T-helper 2 cell treated with Interferon-gamma antibody and Interleukin-4, amounts not matched to agents 100 ng/mL and 5 ng/mL, for 36 hours (primary cell): ENCODE results near the gene SNAPC5. TPM values are rescaled to one million over a fixed set of nuclear protein-coding genes. Genes with fewer than 3 reads are reported as not detected.
"Not testable (repeated sequence)": the region's sequence is repeated elsewhere in the genome, so short reads cannot be mapped to it uniquely, and the experiment has no call there.

Experiments
- intact Hi-C: fragments of 100-400 bp; cut with micrococcal nuclease; formaldehyde crosslinking; loops from one replicate; pipeline ENCODE4 v1.15.1; 2023
- total RNA-seq: library from RNA; stranded (reverse); gene quantifications from 2 replicates; pipeline ENCODE4 v1.2.3, GENCODE V29; 2022

Gene SNAPC5, protein sequence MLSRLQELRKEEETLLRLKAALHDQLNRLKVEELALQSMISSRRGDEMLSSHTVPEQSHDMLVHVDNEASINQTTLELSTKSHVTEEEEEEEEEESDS
- 22.3 and 23.1 TPM in 2 replicates for total RNA-seq

GRCh38 chr15:66497502-66498455, at the start of gene SNAPC5:
Gene SNAPC5 (minus strand): TSS chr15:66497762. CDS start chr15:66497731, 31 bp downstream.
- intact Hi-C loops = loop anchor here (1.0 to 10.0 kb wide), 5 partner anchors 8 to 633 kb away; partner anchors contain the start of genes DIS3L, MAP2K1, RAB11A and TIPIN

GRCh38 chr15:66545255-66545654, 47.7 kb upstream of the SNAPC5 start:
- intact Hi-C loops = no loop called here

DNA sequence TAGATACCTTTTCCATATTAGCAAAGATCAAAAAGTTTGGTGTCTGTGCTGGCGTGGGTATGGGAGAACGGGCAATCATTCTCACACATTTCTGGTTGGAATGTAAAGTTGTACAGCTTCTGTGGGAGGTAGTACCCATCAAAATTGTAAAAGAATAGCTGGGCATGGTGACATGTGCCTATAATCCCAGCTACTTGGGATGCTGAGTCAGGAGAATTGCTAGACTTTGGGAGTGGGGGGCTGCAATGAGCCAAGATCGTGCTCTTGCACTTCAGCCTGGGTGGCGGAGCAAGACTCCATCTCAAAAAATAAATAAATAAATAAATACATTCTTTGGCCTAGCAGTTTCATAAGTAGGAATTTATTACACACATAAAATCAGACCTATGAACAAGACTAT, 45.3 kb upstream of the SNAPC5 start:
- intact Hi-C loops = no loop called here

DNA sequence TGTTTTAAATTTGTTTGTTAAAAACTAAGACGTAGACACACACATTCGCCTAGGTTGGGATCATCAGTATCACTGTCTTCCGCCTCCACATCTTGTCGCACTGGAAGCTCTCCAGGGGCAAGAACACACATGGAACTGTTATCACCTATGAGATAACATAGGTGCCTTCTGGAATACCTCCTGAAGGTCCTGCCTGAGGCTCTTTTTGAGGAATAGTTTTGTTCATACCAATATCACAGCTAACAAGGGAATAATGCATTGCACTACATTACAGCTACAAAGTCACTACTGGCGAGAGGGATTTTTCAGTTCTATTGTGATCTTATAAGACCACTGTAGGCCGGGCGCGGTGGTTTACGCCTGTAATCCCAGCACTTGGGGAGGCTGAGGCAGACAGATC, 37.5 kb upstream of the SNAPC5 start:
- intact Hi-C loops = no loop called here

DNA sequence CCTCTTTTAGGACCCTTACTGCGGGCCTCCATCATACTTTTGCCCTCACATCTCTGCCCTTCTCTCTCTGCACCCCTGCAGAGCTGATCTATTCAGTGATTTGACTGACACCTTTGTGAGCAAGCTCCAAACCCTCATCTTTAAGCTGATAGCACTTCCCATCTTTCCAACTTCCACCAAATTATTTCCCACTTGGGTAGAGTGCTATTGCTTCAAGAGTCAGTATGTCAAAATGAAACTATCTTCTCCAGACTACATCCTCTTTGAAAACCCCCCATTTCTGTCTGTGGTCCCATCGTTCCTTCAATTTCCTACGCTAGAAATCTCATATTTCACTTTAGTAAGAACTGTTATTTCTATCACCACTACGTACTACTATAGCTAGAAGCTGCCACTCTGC, 27.3 kb upstream of the SNAPC5 start:
- intact Hi-C loops = no loop called here

GRCh38 chr15:66523926-66524325, 26.4 kb upstream of the SNAPC5 start:
- intact Hi-C loops = no loop called here

DNA sequence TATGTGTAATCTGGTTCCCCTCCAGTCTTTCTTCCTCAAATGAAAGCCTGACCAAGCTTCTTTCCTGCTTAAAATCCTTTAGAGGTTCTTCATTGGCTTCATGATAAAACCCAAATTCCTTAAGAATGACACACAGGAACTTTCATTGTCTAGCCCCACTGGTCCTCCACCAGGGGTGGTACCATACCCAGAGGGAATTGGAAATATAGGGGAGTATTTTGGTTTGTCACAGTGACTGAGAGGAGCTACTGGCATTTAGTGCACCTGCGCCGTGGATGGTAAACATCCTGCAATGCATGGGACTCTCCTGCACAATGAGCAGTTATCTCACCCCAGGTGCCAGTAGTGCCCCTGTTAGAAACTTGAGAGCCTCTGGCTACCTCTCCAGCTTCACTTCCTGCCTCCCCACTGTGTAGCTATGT, 18.4 kb upstream of the SNAPC5 start:
- intact Hi-C loops = no loop called here

- intact Hi-C loops = no loop called here
Measured at GRCh38 chr15:66514586-66514985, 17.0 kb upstream of the SNAPC5 start.

DNA sequence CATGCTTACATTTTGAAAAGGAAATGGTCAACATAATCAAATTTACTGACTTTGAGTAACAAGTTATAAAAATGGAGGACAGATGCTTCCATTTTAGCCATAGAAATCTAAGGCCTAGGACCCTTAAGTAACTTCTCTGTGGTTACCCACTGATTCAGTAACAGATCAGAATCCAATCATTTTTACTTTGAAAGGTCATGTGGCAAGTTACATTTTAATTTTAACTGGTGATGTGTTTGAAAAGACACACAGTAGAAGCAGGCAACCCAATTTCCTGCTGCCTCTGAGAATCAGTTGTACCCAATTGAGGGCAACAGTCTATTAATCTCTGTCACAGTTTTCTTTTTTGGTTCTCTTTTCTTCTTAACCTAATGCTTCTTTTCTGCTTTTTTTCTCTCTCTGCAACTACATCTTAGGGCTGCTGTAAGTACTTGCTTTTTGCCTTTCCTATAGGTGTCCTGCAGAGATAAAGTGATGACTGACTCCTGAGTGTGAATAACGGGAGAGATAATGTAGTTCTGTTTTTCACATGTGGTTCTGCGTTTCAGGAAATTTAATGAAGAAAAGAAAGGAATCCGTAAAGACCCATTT, 10.8 kb upstream of the SNAPC5 start:
- intact Hi-C loops = loop anchor here (5.0 kb wide), 1 partner anchor 194 kb away; the partner anchor contains the start of gene SMAD6

- intact Hi-C loops = loop anchor here (1.0 to 5.0 kb wide), 4 partner anchors 9 to 213 kb away; partner anchors contain the start of genes DIS3L, MAP2K1, SMAD6 and SNAPC5
Measured at GRCh38 chr15:66505818-66506217, 8.3 kb upstream of the SNAPC5 start.

DNA sequence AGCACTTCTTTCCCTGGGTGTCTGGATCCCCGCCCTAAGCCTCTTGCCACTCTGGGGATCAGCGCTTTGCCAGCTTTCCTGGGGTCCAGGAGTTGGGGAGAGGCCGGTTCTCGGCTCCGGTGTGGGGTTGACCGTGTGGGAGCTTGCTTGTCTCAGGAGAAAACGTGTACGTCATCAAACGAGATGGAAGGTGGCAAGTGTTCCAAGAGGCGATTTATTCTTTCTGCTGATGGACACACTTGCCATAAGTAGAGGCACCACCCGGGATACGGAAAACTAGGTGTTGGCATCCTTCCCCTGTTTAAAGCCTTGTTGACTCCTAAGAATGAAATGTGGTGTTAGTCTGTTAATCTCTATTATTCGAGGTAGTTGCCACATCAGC, 7.9 kb upstream of the SNAPC5 start:
- intact Hi-C loops = loop anchor here (1.0 to 5.0 kb wide), 4 partner anchors 8 to 213 kb away; partner anchors contain the start of genes DIS3L, MAP2K1, SMAD6 and SNAPC5

DNA sequence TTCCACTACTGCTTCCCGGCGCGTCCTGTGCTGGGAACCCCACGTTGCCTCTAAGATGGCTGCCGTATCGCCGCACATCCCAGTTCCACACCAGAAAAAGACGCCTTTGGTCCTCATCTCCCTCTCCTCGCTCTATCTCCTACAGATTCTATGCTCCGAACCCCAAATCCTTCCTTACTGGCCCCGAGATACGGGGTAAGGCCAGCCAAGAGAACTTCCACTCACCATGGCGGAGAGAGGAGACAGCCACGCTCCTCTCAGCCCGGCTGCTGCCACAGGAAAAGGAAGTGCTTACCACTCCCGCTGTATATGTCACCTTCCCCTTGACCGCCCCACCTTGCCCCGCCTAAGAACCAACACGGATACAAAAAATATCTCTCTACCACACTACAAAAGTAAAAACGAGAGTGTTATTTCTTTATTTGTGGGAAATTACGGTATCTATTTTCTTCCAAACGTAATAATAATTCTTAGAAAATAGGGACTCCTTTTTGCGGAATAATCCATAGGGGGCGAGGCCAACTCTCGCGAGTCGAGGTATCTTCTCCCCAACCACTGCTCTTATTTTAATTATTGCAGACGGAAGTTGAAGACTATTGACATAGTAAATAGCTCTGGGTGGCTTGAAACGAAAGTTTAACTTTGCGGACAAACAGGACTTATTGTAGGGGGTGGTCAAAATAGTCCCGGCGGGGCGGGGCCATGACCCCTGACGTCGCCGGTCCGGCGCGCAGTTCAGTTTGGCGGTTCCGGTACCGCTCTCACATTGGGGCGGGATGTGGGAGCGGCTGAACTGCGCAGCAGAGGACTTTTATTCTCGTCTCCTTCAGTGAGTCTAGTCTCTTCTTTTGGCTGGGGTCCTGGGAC, 7.2 kb upstream of the SNAPC5 start, which contains the start of the genes RPL4 and ZWILCH:
TSS of gene RPL4 (minus strand) at position 293 of the 867 bp plus-strand sequence. CDS start at position 228, 65 bp downstream.
TSS of gene ZWILCH (plus strand) at position 764 of the 867 bp plus-strand sequence. CDS start at position 777, 13 bp downstream.
- intact Hi-C loops = loop anchor here (1.0 to 5.0 kb wide), 5 partner anchors 7 to 212 kb away; partner anchors contain the start of genes DIS3L, MAP2K1, SMAD6 and SNAPC5

DNA sequence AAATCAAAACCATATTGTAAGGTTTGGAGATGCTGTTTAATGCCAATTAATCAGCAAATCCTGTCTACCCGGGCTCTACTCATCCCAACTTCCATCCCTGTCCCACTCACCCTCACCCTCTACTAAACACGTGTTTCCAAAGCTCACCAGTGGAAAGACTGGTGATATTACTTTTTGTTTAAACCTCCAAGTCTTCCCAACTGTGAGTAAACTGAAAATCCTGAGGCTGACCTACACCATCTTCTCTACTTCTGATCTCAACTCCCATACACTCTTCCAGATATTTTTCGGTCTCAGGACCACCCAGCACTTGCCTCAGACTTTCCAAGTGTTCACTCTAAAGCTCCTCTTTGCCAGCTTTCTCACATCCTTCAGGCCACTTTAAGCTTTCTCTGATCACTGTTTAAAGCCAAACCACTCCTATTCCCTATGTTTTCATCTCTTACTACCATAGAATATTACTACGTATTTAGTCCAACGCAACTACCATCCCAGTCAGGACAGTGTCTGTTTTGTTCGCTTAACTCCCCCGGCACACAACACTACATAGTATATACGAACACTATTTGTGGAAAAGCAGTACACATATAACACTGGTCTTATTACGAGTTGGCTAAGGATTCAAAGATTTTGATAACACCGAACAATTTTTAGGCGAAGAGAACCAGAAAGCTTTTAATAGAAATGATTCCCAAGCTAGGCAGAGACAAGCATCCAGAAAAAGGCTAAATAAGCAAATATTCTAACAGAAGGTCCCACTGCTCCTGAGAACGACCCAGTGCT, 6.4 kb upstream of the SNAPC5 start:
- intact Hi-C loops = loop anchor here (1.0 to 2.0 kb wide), 2 partner anchors 148 to 211 kb away; partner anchors contain the start of genes DIS3L and TIPIN

DNA sequence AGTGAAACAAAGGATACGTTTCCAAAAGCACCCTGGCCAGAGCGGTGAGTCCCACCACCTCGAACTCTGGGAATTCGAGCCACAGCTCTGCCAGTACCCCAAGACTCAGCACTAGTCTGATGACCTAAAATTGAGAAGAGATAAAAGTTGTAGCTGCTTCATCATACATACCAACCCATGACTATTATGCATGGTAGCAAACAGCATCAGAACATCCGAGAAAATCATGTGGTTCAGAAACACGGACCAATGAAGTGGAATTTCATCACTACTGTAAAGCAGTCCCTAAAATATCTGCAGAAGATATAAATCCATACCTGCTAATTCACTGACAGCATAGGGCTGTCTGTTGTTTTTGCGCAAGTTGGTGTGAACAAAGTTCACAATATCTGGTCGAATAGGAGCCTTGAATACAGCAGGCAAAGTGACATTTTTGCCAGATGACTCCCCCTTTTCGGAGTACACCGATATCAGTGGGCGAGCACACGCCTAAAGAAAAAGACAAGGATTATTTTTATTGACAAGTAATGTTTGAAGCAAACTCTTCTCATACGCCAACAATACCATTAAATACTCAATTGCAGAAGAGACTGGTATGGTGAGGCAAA, 5.6 kb upstream of the SNAPC5 start:
- intact Hi-C loops = not testable (repeated sequence)

DNA sequence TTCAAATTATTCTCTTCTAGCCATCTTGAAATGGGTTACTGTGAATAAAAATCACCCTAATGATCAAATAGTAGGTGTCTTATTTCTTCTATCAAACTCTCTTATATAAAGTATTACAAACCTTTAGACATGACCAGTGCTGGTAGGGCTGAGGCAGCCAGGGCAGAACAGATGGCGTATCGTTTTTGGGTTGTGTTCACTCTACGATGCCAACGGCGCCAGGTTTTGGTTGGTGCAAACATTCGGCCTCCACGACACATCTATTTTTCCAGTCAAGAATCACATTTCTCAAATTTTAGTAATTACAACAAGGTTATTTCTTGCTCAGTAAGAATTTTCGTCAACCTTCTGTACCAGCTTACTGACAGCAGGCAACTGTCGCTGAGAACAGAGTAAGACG, 4.9 kb upstream of the SNAPC5 start:
- intact Hi-C loops = no loop called here

- intact Hi-C loops = not testable (repeated sequence)
Measured at GRCh38 chr15:66500346-66500745, 2.8 kb upstream of the SNAPC5 start.

GRCh38 chr15:66498501-66499386, 1.2 kb upstream of the SNAPC5 start:
- intact Hi-C loops = loop anchor here (10.0 kb wide), 1 partner anchor 634 kb away; the partner anchor contains the start of gene RAB11A

GRCh38 chr15:66496951-66497501, 536 bp downstream of the SNAPC5 start:
- intact Hi-C loops = loop anchor here (1.0 to 10.0 kb wide), 5 partner anchors 8 to 632 kb away; partner anchors contain the start of genes DIS3L, MAP2K1, RAB11A and TIPIN
